A673 (cell line): ENCODE results near the gene FAM200C.

Source experiments
- EZH2 ChIP-seq: fragments of 200-600 bp; sonication (generic); IDR thresholded peaks from 2 replicates; pipeline ENCODE4 v1.6.1; 2017; ENCODE audit warnings: borderline replicate concordance, low read depth, mild to moderate bottlenecking, mixed read lengths, antibody characterized with exemption, low read length; ENCODE audit not compliant: poor library complexity, severe bottlenecking
- TF ChIP-seq, protein P1 (sequence below): fragments of 300-800, 200-600 bp; sonication (generic); conservative IDR thresholded peaks from 2 replicates; pipeline ENCODE4 v1.5.1; 2017; ENCODE audit warnings: low read depth, mild to moderate bottlenecking, antibody characterized with exemption, low read length, moderate library complexity, mixed read lengths

DNA sequence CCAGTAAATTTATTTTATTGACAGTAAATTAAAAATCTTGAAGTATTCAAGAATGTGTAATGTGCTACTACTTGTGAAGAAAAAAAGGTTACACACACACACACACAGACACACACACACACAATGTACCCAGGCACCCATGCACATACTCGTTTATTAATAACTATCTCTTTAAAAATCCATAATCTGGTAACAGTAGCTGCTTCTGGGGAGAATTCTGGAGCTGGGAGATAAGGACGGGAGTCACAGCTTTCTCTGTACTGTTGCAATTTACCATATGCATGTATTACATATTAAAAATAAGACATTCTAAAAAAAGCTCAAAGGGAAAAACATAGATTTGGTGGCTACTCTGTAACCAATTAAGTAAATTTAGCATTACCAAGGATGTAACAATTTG is 21.5 kb downstream of the FAM200C start:
- no peak for TF ChIP-seq EZH2
- TF ChIP-seq, protein P1, sequence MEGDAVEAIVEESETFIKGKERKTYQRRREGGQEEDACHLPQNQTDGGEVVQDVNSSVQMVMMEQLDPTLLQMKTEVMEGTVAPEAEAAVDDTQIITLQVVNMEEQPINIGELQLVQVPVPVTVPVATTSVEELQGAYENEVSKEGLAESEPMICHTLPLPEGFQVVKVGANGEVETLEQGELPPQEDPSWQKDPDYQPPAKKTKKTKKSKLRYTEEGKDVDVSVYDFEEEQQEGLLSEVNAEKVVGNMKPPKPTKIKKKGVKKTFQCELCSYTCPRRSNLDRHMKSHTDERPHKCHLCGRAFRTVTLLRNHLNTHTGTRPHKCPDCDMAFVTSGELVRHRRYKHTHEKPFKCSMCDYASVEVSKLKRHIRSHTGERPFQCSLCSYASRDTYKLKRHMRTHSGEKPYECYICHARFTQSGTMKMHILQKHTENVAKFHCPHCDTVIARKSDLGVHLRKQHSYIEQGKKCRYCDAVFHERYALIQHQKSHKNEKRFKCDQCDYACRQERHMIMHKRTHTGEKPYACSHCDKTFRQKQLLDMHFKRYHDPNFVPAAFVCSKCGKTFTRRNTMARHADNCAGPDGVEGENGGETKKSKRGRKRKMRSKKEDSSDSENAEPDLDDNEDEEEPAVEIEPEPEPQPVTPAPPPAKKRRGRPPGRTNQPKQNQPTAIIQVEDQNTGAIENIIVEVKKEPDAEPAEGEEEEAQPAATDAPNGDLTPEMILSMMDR, result no peak
